ENCODE results near the gene MAGEB16. TPM values are rescaled to one million over a fixed set of nuclear protein-coding genes. Genes with fewer than 3 reads are reported as not detected.

MAGEB16 gene
- total RNA-seq, 1 donor from 2014 or later: not detected

GRCh38 chrX:35847736-35848135 is 49.6 kb downstream of the MAGEB16 start:
- DNase-seq (ENCODE audit: low read depth): no peak
- Histone ChIP-seq H3K36me3 (ENCODE audit: control insufficient read depth, insufficient read depth, low read length) (no peaks in the 10 kb centered on the region), H3K27me3 (ENCODE audit: control insufficient read depth, insufficient read depth, low read length) (no peaks in the 10 kb centered on the region), H3K4me3 (ENCODE audit: low read depth, low read length) (no peak overlapping the region)
- TF ChIP-seq CTCF (IDR thresholded peaks at IDR 0.05; ENCODE audit: insufficient read depth, low read length, poor library complexity, severe bottlenecking): no peak

Other genes with a start within 250 kb of the MAGEB16 start
- gene CFAP47, start 121.4 kb downstream of the MAGEB16 start, total RNA-seq: 0.08 and 0.21 TPM in 2 replicates